WI38 (cell line): ENCODE results near the gene CFH.
"Not testable (repeated sequence)": the region's sequence is repeated elsewhere in the genome, so short reads cannot be mapped to it uniquely, and the experiment has no call there.

ENCODE experiments used
- H3K4me3 ChIP-seq: 2 replicates; pipeline ENCODE4 v1.5.1; 2011; ENCODE audit warnings: low read depth, mild to moderate bottlenecking, control low read depth, low read length
- TF ChIP-seq, protein P1 (sequence below): IDR thresholded peaks from 2 replicates; pipeline ENCODE4 v1.5.1; 2012; ENCODE audit warnings: low read depth, mild to moderate bottlenecking, control low read depth, low read length

CFH gene

GRCh38 chr1:196773713-196774112 is 121.9 kb downstream of the CFH start:
- no peak overlapping the region for H3K4me3 ChIP-seq
- TF ChIP-seq, protein P1, sequence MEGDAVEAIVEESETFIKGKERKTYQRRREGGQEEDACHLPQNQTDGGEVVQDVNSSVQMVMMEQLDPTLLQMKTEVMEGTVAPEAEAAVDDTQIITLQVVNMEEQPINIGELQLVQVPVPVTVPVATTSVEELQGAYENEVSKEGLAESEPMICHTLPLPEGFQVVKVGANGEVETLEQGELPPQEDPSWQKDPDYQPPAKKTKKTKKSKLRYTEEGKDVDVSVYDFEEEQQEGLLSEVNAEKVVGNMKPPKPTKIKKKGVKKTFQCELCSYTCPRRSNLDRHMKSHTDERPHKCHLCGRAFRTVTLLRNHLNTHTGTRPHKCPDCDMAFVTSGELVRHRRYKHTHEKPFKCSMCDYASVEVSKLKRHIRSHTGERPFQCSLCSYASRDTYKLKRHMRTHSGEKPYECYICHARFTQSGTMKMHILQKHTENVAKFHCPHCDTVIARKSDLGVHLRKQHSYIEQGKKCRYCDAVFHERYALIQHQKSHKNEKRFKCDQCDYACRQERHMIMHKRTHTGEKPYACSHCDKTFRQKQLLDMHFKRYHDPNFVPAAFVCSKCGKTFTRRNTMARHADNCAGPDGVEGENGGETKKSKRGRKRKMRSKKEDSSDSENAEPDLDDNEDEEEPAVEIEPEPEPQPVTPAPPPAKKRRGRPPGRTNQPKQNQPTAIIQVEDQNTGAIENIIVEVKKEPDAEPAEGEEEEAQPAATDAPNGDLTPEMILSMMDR, result no peak

GRCh38 chr1:196774175-196774574 is 122.3 kb downstream of the CFH start:
- TF ChIP-seq, protein P1, result no peak
- no peak overlapping the region for H3K4me3 ChIP-seq

- H3K4me3 ChIP-seq, result no peak within 1 kb of the TSS
- TF ChIP-seq, protein P1, result no peak
Measured at GRCh38 chr1:196774603-196775002, 122.8 kb downstream of the CFH start, which contains the start of gene CFHR3. CFHR3 (plus strand) TSS chr1:196774840; CDS start chr1:196774887, 47 bp downstream.

- H3K4me3 ChIP-seq, result no peak overlapping the region
- TF ChIP-seq, protein P1, result no peak
Measured at GRCh38 chr1:196777603-196778002, 125.8 kb downstream of the CFH start.

GRCh38 chr1:196779093-196779492 is 127.2 kb downstream of the CFH start:
- H3K4me3 ChIP-seq, result no peak overlapping the region
- TF ChIP-seq, protein P1, result no peak

GRCh38 chr1:196791252-196791651 is 139.4 kb downstream of the CFH start:
- H3K4me3 ChIP-seq, result not testable (repeated sequence)

DNA sequence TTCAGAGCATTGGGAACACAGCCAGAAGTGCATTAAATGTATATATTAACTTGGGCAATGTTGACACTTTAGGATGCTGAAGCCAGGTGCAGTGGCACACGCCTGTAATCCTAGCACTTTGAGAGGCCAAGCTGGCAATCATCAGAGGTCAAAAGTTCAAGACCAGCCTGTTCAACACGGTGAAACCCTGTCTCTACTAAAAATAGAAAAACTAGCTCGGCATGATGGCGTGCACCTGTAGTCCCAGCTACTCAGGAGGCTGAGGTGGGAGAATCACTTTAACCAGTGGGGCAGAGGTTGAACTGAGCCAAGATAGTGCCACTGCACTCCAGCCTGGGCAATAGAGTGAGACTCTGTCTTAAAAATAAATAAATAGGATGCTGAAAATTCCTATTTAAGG is 142.3 kb downstream of the CFH start:
- not testable (repeated sequence) for H3K4me3 ChIP-seq
